SK-MEL-5 (cell line): ENCODE data around the gene PHLDB2. TPM values are rescaled to one million over a fixed set of nuclear protein-coding genes. Genes with fewer than 3 reads are reported as not detected.
"Not testable (repeated sequence)": the region's sequence is repeated elsewhere in the genome, so short reads cannot be mapped to it uniquely, and the experiment has no call there.

Source experiments
- DNase-seq: peaks from one replicate; pipeline ENCODE4 v3.0.0-alpha.2; 2016; ENCODE audit warnings: low read depth, low spot score
- in situ Hi-C: cut with HindIII; loops from 2 replicates; pipeline ENCODE4 v1.10.0; 2016; ENCODE audit warnings: low sequenced_read_pairs, high pct_unique_total_duplicates, low pct_unique_long_range_greater_than_20kb
- polyA plus RNA-seq, 2 experiments: library from polyadenylated mRNA; depleted of rRNA; stranded (reverse); fragments of >200 nt; gene quantifications; 2 replicates each; pipeline ENCODE4 v1.2.3, GENCODE V29; 2015
- total RNA-seq: library from RNA; depleted of rRNA; stranded (reverse); fragments of >200 nt; shearing (Covaris generic); gene quantifications from 2 replicates; pipeline ENCODE4 v1.2.3, GENCODE V29; 2014; rRNA removed

The PHLDB2 gene
- total RNA-seq = 36.2 and 36.9 TPM in 2 replicates
- polyA plus RNA-seq (2015; cell fraction: cytosol; rRNA removed) = 16.7 and 19.6 TPM in 2 replicates
- 22.1 and 35.6 TPM in 2 replicates for polyA plus RNA-seq (2015; cell fraction: nucleus; rRNA removed)

- in situ Hi-C loops = no loop called here
- peak; percentile 79 for DNase-seq
Measured at GRCh38 chr3:111859061-111859973, at the start of gene PHLDB2. PHLDB2 (plus strand) TSS chr3:111859265; CDS start chr3:111884078, 24,813 bp downstream.

- no peak for DNase-seq
- in situ Hi-C loops = no loop called here
Measured at GRCh38 chr3:111810909-111811308, 48.2 kb upstream of the PHLDB2 start.

GRCh38 chr3:111811811-111812210 lies 47.3 kb upstream of the PHLDB2 start:
- DNase-seq = no peak
- in situ Hi-C loops = no loop called here

GRCh38 chr3:111812701-111813100 lies 46.4 kb upstream of the PHLDB2 start:
- DNase-seq = no peak
- in situ Hi-C loops = no loop called here

GRCh38 chr3:111813441-111813840 lies 45.6 kb upstream of the PHLDB2 start:
- in situ Hi-C loops = no loop called here
- DNase-seq = no peak

GRCh38 chr3:111813979-111814378 lies 45.1 kb upstream of the PHLDB2 start:
- in situ Hi-C loops = no loop called here
- no peak for DNase-seq

- DNase-seq, in situ Hi-C loops: not testable (repeated sequence)
Measured at GRCh38 chr3:111816771-111817170, 42.3 kb upstream of the PHLDB2 start.

- in situ Hi-C loops = no loop called here
- no peak for DNase-seq
Measured at GRCh38 chr3:111819927-111820326, 39.1 kb upstream of the PHLDB2 start.

GRCh38 chr3:111820651-111821050 lies 38.4 kb upstream of the PHLDB2 start:
- in situ Hi-C loops = no loop called here
- no peak for DNase-seq

GRCh38 chr3:111821891-111822290 lies 37.2 kb upstream of the PHLDB2 start:
- in situ Hi-C loops = no loop called here
- DNase-seq = no peak

GRCh38 chr3:111822804-111823203 lies 36.3 kb upstream of the PHLDB2 start:
- no peak for DNase-seq
- in situ Hi-C loops = no loop called here

GRCh38 chr3:111823341-111823855 lies 35.7 kb upstream of the PHLDB2 start:
- no peak for DNase-seq
- in situ Hi-C loops = no loop called here

GRCh38 chr3:111824351-111824750 lies 34.7 kb upstream of the PHLDB2 start:
- no peak for DNase-seq
- in situ Hi-C loops = no loop called here

GRCh38 chr3:111827871-111828270 lies 31.2 kb upstream of the PHLDB2 start:
- DNase-seq = no peak
- in situ Hi-C loops = no loop called here

GRCh38 chr3:111828530-111828929 lies 30.5 kb upstream of the PHLDB2 start:
- in situ Hi-C loops = no loop called here
- DNase-seq = no peak

- DNase-seq = no peak
- in situ Hi-C loops = no loop called here
Measured at GRCh38 chr3:111829023-111829422, 30.0 kb upstream of the PHLDB2 start.

- DNase-seq = peak; percentile 32
- in situ Hi-C loops = no loop called here
Measured at GRCh38 chr3:111831840-111832239, 27.2 kb upstream of the PHLDB2 start.

- in situ Hi-C loops = no loop called here
- DNase-seq = no peak
Measured at GRCh38 chr3:111837112-111837511, 22.0 kb upstream of the PHLDB2 start.

- in situ Hi-C loops = no loop called here
- no peak for DNase-seq
Measured at GRCh38 chr3:111838133-111838532, 20.9 kb upstream of the PHLDB2 start.
